Embryonic facial prominence (tissue), 1 donor: ENCODE data around the gene PDE2A.

Experiments
- DNase-seq: peaks from one replicate; pipeline ENCODE4 v3.0.0-alpha.2; 2016; ENCODE audit errors: extremely low spot score

PDE2A gene

DNA sequence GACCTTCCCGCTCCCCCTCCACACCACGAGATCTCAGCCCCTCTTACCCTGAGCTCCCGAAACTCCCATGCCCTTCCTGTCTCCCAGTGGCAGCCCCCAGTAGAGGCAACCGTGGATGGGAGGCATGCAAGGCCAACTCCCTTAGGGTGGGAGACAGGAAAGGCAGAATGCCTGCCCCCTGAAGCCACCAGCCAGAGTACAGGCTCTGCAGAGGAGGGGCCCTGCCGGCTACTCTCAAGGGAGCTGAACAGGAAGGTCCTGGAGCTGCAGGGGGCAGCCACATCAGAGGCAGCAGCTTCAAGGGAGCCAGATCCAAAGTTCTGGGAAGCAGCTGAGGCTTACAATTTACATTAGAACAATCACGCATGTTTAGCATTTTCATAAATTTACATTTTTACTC is 38.3 kb downstream of the PDE2A start:
- peak; percentile 26 for DNase-seq

DNA sequence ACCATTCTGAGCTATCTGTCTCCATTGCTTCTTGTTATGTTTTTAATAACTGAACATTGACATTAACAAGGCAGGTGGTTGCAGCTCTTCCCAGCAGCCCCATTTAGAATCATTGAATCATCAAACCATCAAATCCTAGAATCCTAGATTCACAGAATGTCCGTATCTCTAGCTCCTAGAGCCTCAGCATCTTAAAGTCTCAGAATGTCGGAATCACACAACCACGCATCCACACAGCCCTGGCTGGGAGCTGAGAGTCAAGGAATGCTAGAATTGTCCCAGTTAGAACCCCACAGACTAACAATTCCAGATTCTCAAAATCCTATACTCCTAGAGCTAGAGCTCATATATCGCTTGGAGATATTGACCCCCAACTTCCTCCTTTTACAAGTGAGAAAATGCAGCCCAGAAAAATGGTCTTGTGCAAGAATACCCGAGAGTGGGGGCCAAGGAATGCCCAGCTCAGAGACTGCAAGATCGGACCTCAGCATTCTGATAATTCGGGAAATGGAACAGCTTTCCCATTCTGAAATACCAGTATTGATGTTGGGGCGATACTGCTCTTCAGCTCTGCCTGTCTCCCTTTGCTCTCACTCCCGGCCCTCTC is 38.8 kb downstream of the PDE2A start:
- DNase-seq: no peak

GRCh38 chr11:72634472-72635095 is 39.6 kb downstream of the PDE2A start:
- DNase-seq: no peak

DNA sequence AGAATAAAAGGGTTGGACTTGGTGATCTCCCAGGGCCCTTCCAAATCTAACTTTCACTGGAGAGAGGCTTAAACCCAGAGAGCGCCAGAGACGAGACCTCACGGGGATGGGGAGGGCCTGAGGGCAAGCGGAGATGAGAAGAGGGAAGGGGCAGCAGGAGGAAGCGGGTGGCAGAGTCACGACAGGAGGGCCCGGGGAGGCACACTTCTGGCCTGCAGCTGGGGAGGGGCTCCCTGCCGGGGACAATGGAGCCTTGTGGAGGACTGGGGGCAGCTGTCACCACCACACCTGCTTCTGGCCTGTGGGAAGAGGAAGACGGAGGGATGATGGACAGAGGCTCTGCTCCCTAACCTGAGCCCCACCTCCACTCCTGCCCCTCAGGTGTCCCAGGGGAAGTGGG is 40.2 kb downstream of the PDE2A start:
- DNase-seq: no peak

DNA sequence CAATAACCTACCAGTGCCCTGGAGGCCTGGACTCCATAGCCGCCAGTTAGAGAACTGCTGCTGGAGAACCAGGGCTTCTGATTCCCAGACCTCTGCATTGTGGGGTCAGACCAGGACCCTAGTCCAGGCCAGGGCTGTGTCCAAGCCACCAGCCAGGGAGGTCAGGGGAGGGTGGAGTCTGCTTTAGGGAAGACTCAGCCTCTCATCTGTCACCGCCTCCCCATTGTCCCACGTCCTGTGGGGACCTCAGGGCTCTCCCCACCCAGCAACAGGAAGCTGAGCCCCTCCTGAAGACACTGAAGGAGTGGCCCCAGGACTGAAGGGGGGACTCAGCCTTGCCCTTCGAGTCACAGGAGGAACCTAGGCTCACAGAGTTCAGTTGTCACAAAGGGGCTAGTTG is 41.2 kb downstream of the PDE2A start:
- no peak for DNase-seq

- DNase-seq: no peak
Measured at GRCh38 chr11:72631806-72632731, 42.2 kb downstream of the PDE2A start.

DNA sequence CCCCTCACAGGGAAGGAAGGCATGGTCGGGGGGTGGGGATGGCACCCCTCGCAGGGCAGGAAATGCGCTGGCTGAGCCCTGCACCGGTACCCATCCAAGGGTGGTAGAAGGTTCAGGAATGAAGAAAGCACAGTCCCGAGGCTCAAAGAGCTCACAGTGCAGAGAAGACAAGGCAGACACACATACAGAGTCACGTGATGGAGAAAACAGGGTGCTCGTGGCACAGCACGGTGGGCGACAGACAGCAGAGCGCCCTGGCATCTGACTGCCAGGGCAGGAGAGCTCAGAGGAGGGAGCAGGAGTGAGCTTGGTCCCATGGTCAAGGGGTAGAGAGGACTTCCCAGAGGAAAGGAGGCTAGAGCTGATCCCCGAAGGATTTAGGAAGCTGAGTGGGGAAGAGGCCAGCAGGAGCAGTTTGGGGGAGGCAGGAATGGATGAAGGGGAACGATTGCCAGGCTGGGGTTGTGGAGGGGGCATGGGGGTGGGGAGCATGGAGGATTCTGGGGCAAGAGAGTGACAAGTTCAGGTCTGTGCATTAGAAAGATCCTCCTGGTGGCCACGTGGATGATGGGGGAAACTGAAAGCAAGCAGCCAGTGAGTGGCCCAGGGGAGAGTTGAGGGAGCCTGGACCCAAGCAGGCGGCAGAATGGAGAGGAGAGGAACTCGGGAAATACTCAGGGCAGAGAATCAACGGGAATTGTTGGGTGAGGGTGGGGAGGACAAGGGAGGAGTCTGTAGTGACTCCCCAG is 43.9 kb downstream of the PDE2A start:
- DNase-seq: no peak

DNA sequence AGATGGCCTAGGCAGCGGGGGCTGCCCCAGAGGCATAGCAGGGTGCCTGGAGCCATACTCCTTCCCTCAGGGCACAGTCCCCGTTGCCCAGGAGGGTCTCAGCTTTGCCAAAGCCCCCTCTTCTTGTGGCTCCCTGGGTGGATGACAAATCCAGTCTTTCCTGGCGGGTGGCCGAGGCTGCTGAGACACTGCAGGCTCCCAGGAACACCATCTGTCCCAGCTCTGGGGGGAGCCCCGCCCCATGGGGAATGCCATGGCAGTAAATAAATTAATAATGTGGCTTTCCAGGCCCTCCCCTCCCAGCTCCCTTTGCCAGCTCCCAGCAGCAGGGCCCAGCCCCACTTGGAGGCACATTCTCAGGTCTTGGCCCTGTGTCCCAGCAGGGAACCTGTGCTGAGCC is 45.0 kb downstream of the PDE2A start:
- no peak for DNase-seq

GRCh38 chr11:72627594-72628281 is 46.5 kb downstream of the PDE2A start:
- DNase-seq: no peak

- no peak for DNase-seq
Measured at GRCh38 chr11:72626414-72626936, 47.7 kb downstream of the PDE2A start.

- DNase-seq: no peak
Measured at GRCh38 chr11:72625691-72626413, 48.4 kb downstream of the PDE2A start.

- no peak for DNase-seq
Measured at GRCh38 chr11:72624496-72625201, 49.6 kb downstream of the PDE2A start.

DNA sequence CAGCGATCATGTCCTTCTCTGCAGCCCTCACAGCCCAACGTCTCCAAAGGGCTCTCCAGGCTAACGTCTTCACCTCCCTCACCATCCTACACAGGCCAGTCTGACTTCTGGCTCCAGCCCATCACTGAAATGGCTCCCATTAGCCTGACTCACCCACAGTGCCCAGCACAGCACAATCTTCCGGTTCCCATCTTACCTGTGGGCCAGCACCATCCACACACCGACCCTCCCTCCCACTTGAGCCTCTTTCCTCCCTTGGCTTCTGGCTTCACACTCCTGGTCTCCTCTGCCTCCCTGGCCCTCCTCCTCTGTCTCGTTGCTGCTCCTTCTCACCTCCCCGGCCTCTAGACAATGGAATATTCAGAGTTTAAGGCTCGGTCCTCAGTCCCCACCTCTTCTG is 51.2 kb downstream of the PDE2A start:
- DNase-seq: no peak

GRCh38 chr11:72621008-72621610 is 53.1 kb downstream of the PDE2A start:
- no peak for DNase-seq

DNA sequence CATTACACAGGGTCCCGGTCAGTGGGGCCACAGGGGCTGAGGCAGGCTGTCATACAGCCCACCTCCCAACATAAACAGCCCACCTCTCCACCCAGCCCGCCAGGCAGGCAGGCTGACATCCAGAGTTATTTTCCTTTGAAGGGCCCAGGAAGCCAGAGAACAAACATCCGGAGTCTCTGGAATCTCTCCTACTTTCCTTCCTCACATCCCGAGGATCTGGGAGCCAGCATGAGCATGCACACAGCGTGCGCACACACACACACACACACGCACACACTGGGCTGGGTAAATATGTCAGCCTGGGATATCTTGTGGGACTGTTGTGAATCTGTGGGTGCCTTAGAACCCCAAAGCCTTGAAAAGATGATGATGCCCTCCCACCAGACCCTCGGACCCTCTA is 55.4 kb downstream of the PDE2A start:
- DNase-seq: no peak

- DNase-seq: no peak
Measured at GRCh38 chr11:72617080-72617762, 57.0 kb downstream of the PDE2A start.

DNA sequence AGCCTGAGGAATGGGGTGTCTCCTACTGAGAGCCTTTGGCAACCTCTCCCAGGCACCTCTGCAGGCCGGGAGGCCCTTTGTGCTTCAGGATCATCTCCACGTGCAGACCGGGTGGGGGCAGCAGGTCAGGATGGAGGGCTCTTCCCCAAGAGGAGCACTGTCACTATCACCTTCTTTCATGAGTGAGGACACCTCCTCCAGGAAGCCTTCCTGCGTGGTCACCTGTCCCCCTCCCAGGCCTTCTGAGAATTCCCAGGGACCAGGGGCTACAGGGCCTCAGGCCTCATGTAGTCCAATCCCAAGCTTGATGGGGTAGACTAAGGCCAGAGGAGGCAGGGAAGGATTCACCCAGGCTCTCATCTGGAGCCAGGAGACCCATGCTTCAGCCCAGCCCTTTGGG is 57.6 kb downstream of the PDE2A start:
- DNase-seq: no peak

GRCh38 chr11:72615329-72615728 is 58.9 kb downstream of the PDE2A start:
- no peak for DNase-seq

- no peak for DNase-seq
Measured at GRCh38 chr11:72614381-72614780, 59.8 kb downstream of the PDE2A start.
